Embryonic facial prominence (tissue), 1 donor: Measurements from ENCODE around the gene ALDH3B1.
A peak's percentile ranks its signal among the peaks of the same experiment; 100 is the strongest.

ENCODE experiments used
- DNase-seq: peaks from one replicate; pipeline ENCODE4 v3.0.0-alpha.2; 2016; ENCODE audit errors: extremely low spot score

Gene ALDH3B1

GRCh38 chr11:68030318-68031143 is 20.4 kb downstream of the ALDH3B1 start, which contains the start of gene NDUFS8:
NDUFS8 (plus strand) TSS chr11:68030681; CDS start chr11:68032152, 1,471 bp downstream.
- DNase-seq: peak; percentile 99

- DNase-seq: no peak
These were observed 21.0 kb downstream of the ALDH3B1 start for GRCh38 chr11:68031144-68031464.

- no peak for DNase-seq
These were observed 21.9 kb downstream of the ALDH3B1 start for GRCh38 chr11:68032003-68032402.

GRCh38 chr11:68032997-68033707 is 23.0 kb downstream of the ALDH3B1 start:
- DNase-seq: no peak

- DNase-seq: no peak
These were observed 23.6 kb downstream of the ALDH3B1 start for GRCh38 chr11:68033708-68034045.

GRCh38 chr11:68035266-68035876 is 25.2 kb downstream of the ALDH3B1 start:
- DNase-seq: no peak

- DNase-seq: no peak
These were observed 26.1 kb downstream of the ALDH3B1 start for GRCh38 chr11:68036141-68036716.

- no peak for DNase-seq
These were observed 26.7 kb downstream of the ALDH3B1 start for GRCh38 chr11:68036717-68037239.

GRCh38 chr11:68037411-68038225 is 27.5 kb downstream of the ALDH3B1 start:
- DNase-seq: no peak

- no peak for DNase-seq
These were observed 28.1 kb downstream of the ALDH3B1 start for GRCh38 chr11:68038226-68038717.

- no peak for DNase-seq
These were observed 28.8 kb downstream of the ALDH3B1 start, which contains the start of gene TCIRG1 for GRCh38 chr11:68038718-68039525. TCIRG1 (plus strand) TSS chr11:68039025; CDS start chr11:68041272, 2,247 bp downstream.

GRCh38 chr11:68039526-68040086 is 29.5 kb downstream of the ALDH3B1 start:
- DNase-seq: no peak

- DNase-seq: peak; percentile 56
These were observed 30.2 kb downstream of the ALDH3B1 start for GRCh38 chr11:68040101-68040956.

GRCh38 chr11:68040957-68041591 is 30.9 kb downstream of the ALDH3B1 start:
- DNase-seq: no peak

GRCh38 chr11:68041617-68042218 is 31.6 kb downstream of the ALDH3B1 start:
- no peak for DNase-seq

- no peak for DNase-seq
These were observed 32.3 kb downstream of the ALDH3B1 start for GRCh38 chr11:68042219-68043028.

GRCh38 chr11:68043029-68043348 is 32.9 kb downstream of the ALDH3B1 start:
- DNase-seq: no peak
